Measurements from ENCODE around the gene EPG5. TPM values are rescaled to one million over a fixed set of nuclear protein-coding genes. Genes with fewer than 3 reads are reported as not detected.

EPG5 gene
- total RNA-seq, 4 donors from 2014 or later, result 39.1 to 105 (median 59.0) TPM

- DNase-seq, result no peak
- Histone ChIP-seq H3K27me3 (no peaks in the 10 kb centered on the region), H3K9me3 (no peaks in the 10 kb centered on the region), H3K4me1 (no peaks in the 10 kb centered on the region), H3K36me3 (peaks cover 53 to 55% of the 10 kb centered on the region in 2 donors), H3K4me3 (replicated peaks in 1 of 3) (no peak overlapping the region), H3K27ac (no peak overlapping the region)
- 87 to 98% methylated on average over 5 of the region's 5 CpGs for WGBS, 2 donors
- intact Hi-C loops (cut with DNase I), result no loop called here
- TF ChIP-seq POLR2A (IDR thresholded peaks at IDR 0.05), result no peak
- TF ChIP-seq, protein P1, sequence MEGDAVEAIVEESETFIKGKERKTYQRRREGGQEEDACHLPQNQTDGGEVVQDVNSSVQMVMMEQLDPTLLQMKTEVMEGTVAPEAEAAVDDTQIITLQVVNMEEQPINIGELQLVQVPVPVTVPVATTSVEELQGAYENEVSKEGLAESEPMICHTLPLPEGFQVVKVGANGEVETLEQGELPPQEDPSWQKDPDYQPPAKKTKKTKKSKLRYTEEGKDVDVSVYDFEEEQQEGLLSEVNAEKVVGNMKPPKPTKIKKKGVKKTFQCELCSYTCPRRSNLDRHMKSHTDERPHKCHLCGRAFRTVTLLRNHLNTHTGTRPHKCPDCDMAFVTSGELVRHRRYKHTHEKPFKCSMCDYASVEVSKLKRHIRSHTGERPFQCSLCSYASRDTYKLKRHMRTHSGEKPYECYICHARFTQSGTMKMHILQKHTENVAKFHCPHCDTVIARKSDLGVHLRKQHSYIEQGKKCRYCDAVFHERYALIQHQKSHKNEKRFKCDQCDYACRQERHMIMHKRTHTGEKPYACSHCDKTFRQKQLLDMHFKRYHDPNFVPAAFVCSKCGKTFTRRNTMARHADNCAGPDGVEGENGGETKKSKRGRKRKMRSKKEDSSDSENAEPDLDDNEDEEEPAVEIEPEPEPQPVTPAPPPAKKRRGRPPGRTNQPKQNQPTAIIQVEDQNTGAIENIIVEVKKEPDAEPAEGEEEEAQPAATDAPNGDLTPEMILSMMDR (IDR thresholded peaks at IDR 0.05), result no peak
Observed at GRCh38 chr18:45864081-45864480, 103.0 kb downstream of the EPG5 start.

DNA sequence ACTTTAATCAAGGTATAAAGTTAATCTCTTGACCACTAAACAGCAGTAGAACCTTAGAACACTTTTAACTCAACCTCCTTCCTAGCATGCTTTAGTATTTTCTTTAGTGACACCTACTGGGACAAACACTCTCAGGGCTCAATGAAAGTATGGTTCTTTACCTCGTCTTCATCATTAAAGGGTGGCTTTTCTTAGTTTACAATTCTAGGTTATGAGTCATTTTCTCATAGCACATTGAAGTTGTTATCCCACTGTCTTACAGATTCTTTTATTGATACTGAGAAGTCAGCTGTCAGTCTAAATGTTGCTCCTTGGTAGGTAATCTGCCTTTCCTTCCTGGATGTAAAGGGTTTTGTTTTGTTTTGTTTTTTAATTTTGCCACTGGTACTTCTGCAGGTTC, 103.7 kb downstream of the EPG5 start:
- TF ChIP-seq, protein P1 (IDR thresholded peaks at IDR 0.05), result no peak
- no peak for TF ChIP-seq POLR2A (IDR thresholded peaks at IDR 0.05)
- no peaks in the 10 kb centered on the region for H3K9me3 ChIP-seq
- intact Hi-C loops (cut with DNase I), result no loop called here
- no peak overlapping the region for H3K27ac ChIP-seq
- no peaks in the 10 kb centered on the region for H3K4me1 ChIP-seq
- H3K4me3 ChIP-seq (replicated peaks in 1 of 3), result no peak overlapping the region
- H3K36me3 ChIP-seq, result peaks cover 55 to 62% of the 10 kb centered on the region in 2 donors
- 89 to 92% methylated on average over 1 of the region's 1 CpG for WGBS, 2 donors
- no peak for DNase-seq
- H3K27me3 ChIP-seq, result no peaks in the 10 kb centered on the region

DNA sequence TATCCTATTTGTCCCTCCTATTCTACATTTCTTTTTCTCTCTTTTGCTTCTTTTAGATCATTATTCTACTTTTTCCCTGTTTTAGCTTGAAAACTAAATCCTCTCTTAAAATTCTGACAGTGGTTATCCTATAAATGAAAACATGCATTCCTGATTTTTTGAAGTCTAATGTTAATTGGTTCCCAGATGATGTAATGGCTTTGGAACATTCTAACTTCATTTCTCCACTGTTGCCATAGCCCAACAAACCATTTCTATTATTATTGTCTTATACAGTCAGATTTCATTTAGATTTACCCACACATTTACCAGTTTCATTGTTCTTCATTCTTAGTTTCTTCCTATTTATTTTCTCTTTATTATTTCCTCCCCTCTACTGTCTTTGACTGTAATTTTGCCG, 105.2 kb downstream of the EPG5 start:
- intact Hi-C loops (cut with DNase I), result no loop called here
- no peak overlapping the region for H3K27ac ChIP-seq
- no peaks in the 10 kb centered on the region for H3K4me1 ChIP-seq
- peaks cover 60 to 65% of the 10 kb centered on the region in 2 donors for H3K36me3 ChIP-seq
- no peak overlapping the region for H3K4me3 ChIP-seq (replicated peaks in 1 of 3)
- no peaks in the 10 kb centered on the region for H3K27me3 ChIP-seq
- H3K9me3 ChIP-seq, result no peaks in the 10 kb centered on the region
- WGBS, 2 donors, result 98% methylated on average over 1 of the region's 1 CpG
- no peak for DNase-seq
- no peak for TF ChIP-seq POLR2A (IDR thresholded peaks at IDR 0.05)
- TF ChIP-seq, protein P1 (IDR thresholded peaks at IDR 0.05), result no peak

GRCh38 chr18:45860971-45861370, 106.2 kb downstream of the EPG5 start:
- intact Hi-C loops (cut with DNase I), result no loop called here
- Histone ChIP-seq H3K9me3 (no peaks in the 10 kb centered on the region), H3K27ac (no peak overlapping the region), H3K27me3 (no peaks in the 10 kb centered on the region), H3K4me3 (replicated peaks in 1 of 3) (no peak overlapping the region), H3K4me1 (no peaks in the 10 kb centered on the region), H3K36me3 (peaks cover 59 to 66% of the 10 kb centered on the region in 2 donors)
- WGBS, 2 donors, result 83 to 84% methylated on average over 3 of the region's 3 CpGs
- no peak for TF ChIP-seq POLR2A (IDR thresholded peaks at IDR 0.05)
- TF ChIP-seq, protein P1 (IDR thresholded peaks at IDR 0.05), result no peak
- DNase-seq, result no peak

DNA sequence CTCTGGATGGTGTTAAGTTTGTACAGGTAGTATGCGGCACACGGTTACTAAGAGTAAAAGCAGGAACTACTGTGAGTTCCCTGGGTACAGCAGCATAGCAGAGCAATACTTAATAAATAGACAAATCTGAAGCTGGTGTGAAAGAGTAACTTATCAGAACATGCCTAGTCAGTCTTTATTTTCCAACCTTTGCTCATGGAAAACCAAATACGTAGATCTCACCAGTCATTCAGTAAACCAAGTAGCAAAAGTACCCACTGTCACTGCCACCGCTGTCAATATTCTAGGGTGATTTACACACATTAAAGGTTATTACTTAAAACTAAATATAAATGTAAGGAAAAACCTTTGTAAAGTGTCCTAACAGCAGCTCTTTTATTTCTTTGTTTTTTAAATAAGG, 106.6 kb downstream of the EPG5 start:
- H3K36me3 ChIP-seq, result peaks cover 59 to 67% of the 10 kb centered on the region in 2 donors
- no peak overlapping the region for H3K27ac ChIP-seq
- no peak overlapping the region for H3K4me3 ChIP-seq (replicated peaks in 1 of 3)
- TF ChIP-seq, protein P1 (IDR thresholded peaks at IDR 0.05), result no peak
- no peak for TF ChIP-seq POLR2A (IDR thresholded peaks at IDR 0.05)
- H3K4me1 ChIP-seq, result no peaks in the 10 kb centered on the region
- intact Hi-C loops (cut with DNase I), result no loop called here
- DNase-seq, result no peak
- 89 to 98% methylated on average over 4 of the region's 4 CpGs for WGBS, 2 donors
- H3K27me3 ChIP-seq, result no peaks in the 10 kb centered on the region
- H3K9me3 ChIP-seq, result no peaks in the 10 kb centered on the region
